ENCODE measurements around the gene ZSCAN5A. TPM values are rescaled to one million over a fixed set of nuclear protein-coding genes. Genes with fewer than 3 reads are reported as not detected.

ZSCAN5A gene
- total and polyA plus RNA-seq, 9 of the 15 experiments (the other 6 are each of a cell fraction or from before 2014, with no cell fraction given), result 5.8 to 15.3 (median 11.8) TPM

DNA sequence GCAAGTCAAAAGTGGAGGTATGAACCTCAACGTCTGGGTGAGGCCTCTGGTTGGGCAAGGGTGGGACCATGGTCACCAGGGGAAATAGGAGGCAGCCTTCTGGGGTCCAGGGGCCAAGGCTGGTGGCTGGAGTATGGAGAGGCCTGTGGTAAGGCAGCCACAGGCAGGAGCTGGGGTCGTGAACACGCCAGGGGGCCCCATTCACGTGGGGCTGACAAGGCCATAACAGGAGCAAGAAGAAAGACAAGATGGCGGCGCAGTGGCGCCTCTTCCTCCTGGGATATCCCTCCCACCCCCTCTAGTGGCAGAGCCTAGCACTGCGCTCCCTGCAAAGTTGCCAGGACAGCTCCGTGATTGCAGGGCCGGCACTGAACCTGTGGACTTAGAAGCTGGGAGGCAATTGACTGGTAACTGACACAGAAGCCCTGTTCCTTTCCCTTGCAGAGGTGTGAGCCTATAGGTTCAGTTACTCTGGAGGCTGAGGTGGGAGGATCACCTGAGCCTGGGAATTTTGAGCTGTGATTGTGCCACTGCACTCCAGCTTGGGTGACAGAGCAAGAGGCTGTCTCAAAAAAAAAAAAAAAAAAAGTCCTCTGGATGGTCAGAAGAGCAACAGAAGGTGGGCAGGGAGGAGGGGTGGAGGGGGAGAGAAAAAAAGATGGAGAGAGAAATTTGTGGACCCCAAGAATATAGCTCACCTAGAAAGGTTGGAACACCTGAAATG lies 61.8 kb downstream of the ZSCAN5A start (continued):
- TF ChIP-seq, protein P1, sequence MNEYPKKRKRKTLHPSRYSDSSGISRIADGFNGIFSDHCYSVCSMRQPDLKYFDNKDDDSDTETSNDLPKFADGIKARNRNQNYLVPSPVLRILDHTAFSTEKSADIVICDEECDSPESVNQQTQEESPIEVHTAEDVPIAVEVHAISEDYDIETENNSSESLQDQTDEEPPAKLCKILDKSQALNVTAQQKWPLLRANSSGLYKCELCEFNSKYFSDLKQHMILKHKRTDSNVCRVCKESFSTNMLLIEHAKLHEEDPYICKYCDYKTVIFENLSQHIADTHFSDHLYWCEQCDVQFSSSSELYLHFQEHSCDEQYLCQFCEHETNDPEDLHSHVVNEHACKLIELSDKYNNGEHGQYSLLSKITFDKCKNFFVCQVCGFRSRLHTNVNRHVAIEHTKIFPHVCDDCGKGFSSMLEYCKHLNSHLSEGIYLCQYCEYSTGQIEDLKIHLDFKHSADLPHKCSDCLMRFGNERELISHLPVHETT (CRISPR knock-in tag; conservative IDR thresholded peaks at IDR 0.05 in 1 of 2, IDR thresholded peaks at IDR 0.05 in 1 of 2), result peak in 1 of 2 experiments; percentile 88; a peak in 2 of 4 replicates
- TF ChIP-seq MCM5 (IDR thresholded peaks at IDR 0.05; ENCODE audit: low read depth) (no peak), PYGO2 (tag; IDR thresholded peaks at IDR 0.05) (peak; percentile 81; the same call in 1 of the 2 replicates), RFX7 (CRISPR knock-in tag; IDR thresholded peaks at IDR 0.05) (no peak), NR1H2 (CRISPR knock-in tag; IDR thresholded peaks at IDR 0.05) (no peak), XRCC5 (IDR thresholded peaks at IDR 0.05; ENCODE audit: low read depth, low read length) (0 out of 2 replicates have a peak, but pooled peaks have one; percentile 38), MTA3 (IDR thresholded peaks at IDR 0.05; ENCODE audit: borderline replicate concordance) (no peak; the same call in 1 of the 2 replicates), ZKSCAN3 (CRISPR knock-in tag; IDR thresholded peaks at IDR 0.05) (no peak), RBFOX2 (IDR thresholded peaks at IDR 0.05; ENCODE audit: low read depth, low read length) (peak; percentile 47), HMG20B (CRISPR knock-in tag; IDR thresholded peaks at IDR 0.05) (no peak), STAT5A (IDR thresholded peaks at IDR 0.05; ENCODE audit: borderline replicate concordance, low read length) (no peak), ZNF75A (CRISPR knock-in tag; IDR thresholded peaks at IDR 0.05) (no peak), ZKSCAN8 (CRISPR knock-in tag; IDR thresholded peaks at IDR 0.05) (peak; percentile 74), CXXC5 (CRISPR knock-in tag; IDR thresholded peaks at IDR 0.05) (peak; percentile 75), POLR3G (IDR thresholded peaks at IDR 0.05; ENCODE audit: extremely low read depth, insufficient read length, insufficient replicate concordance) (no peak), IRF2 (CRISPR knock-in tag; IDR thresholded peaks at IDR 0.05) (no peak), MEF2A (IDR thresholded peaks at IDR 0.05; ENCODE audit: control insufficient read depth, low read depth, low read length) (no peak), L3MBTL2 (IDR thresholded peaks at IDR 0.05) (peak; percentile 89), SP1 (CRISPR knock-in tag; IDR thresholded peaks at IDR 0.05) (peak; percentile 21; the same call in 1 of the 2 replicates)
- TF ChIP-seq, protein P2, sequence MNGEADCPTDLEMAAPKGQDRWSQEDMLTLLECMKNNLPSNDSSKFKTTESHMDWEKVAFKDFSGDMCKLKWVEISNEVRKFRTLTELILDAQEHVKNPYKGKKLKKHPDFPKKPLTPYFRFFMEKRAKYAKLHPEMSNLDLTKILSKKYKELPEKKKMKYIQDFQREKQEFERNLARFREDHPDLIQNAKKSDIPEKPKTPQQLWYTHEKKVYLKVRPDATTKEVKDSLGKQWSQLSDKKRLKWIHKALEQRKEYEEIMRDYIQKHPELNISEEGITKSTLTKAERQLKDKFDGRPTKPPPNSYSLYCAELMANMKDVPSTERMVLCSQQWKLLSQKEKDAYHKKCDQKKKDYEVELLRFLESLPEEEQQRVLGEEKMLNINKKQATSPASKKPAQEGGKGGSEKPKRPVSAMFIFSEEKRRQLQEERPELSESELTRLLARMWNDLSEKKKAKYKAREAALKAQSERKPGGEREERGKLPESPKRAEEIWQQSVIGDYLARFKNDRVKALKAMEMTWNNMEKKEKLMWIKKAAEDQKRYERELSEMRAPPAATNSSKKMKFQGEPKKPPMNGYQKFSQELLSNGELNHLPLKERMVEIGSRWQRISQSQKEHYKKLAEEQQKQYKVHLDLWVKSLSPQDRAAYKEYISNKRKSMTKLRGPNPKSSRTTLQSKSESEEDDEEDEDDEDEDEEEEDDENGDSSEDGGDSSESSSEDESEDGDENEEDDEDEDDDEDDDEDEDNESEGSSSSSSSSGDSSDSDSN (IDR thresholded peaks at IDR 0.05; ENCODE audit: borderline replicate concordance in 1 of 2, low read depth in 2 of 2, low read length in 2 of 2), result no peak
- TF ChIP-seq, protein P3, sequence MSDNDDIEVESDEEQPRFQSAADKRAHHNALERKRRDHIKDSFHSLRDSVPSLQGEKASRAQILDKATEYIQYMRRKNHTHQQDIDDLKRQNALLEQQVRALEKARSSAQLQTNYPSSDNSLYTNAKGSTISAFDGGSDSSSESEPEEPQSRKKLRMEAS (CRISPR knock-in tag; IDR thresholded peaks at IDR 0.05), result no peak
- TF ChIP-seq, protein P4, sequence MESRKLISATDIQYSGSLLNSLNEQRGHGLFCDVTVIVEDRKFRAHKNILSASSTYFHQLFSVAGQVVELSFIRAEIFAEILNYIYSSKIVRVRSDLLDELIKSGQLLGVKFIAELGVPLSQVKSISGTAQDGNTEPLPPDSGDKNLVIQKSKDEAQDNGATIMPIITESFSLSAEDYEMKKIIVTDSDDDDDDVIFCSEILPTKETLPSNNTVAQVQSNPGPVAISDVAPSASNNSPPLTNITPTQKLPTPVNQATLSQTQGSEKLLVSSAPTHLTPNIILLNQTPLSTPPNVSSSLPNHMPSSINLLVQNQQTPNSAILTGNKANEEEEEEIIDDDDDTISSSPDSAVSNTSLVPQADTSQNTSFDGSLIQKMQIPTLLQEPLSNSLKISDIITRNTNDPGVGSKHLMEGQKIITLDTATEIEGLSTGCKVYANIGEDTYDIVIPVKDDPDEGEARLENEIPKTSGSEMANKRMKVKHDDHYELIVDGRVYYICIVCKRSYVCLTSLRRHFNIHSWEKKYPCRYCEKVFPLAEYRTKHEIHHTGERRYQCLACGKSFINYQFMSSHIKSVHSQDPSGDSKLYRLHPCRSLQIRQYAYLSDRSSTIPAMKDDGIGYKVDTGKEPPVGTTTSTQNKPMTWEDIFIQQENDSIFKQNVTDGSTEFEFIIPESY (CRISPR knock-in tag; IDR thresholded peaks at IDR 0.05), result peak; percentile 95

All from K562 (cell line).